HL-60/S4 treated with phorbol 12-myristate 13-acetate at 8.2 ng/mL for 4 days and 3 days (cell line): ENCODE results near the gene RNF5.

ENCODE experiments used
- in situ Hi-C: fragments of 300-500 bp; cut with MboI; formaldehyde crosslinking; loops from 2 replicates; pipeline ENCODE4 v1.15.0; 2022; ENCODE audit warnings: low sequenced_read_pairs

RNF5 gene

GRCh38 chr6:32151863-32152768 is 26.1 kb upstream of the RNF5 start, which contains the start of gene PRRT1:
Gene PRRT1 (minus strand): TSS chr6:32151939. CDS start chr6:32151827, 112 bp downstream.
- in situ Hi-C loops, result no loop called here

- in situ Hi-C loops, result no loop called here
Observed at GRCh38 chr6:32152769-32153563, 25.2 kb upstream of the RNF5 start.

GRCh38 chr6:32153564-32154513 is 24.4 kb upstream of the RNF5 start, which contains the start of gene PPT2:
Gene PPT2 (plus strand): TSS chr6:32154141. CDS start chr6:32154595, 454 bp downstream.
- in situ Hi-C loops, result no loop called here

GRCh38 chr6:32154514-32155161 is 23.6 kb upstream of the RNF5 start:
- in situ Hi-C loops, result no loop called here

- in situ Hi-C loops, result no loop called here
Observed at GRCh38 chr6:32156891-32157290, 21.3 kb upstream of the RNF5 start.

GRCh38 chr6:32158052-32158451 is 20.2 kb upstream of the RNF5 start:
- in situ Hi-C loops, result no loop called here

- in situ Hi-C loops, result no loop called here
Observed at GRCh38 chr6:32163559-32164258, 14.5 kb upstream of the RNF5 start.

GRCh38 chr6:32164295-32164694 is 13.9 kb upstream of the RNF5 start, which contains the start of gene EGFL8:
Gene EGFL8 (plus strand): TSS chr6:32164595. CDS start chr6:32166166, 1,571 bp downstream.
- in situ Hi-C loops, result no loop called here

- in situ Hi-C loops, result no loop called here
Observed at GRCh38 chr6:32166411-32167061, 11.7 kb upstream of the RNF5 start.

GRCh38 chr6:32167154-32167760 is 10.9 kb upstream of the RNF5 start:
- in situ Hi-C loops, result no loop called here

- in situ Hi-C loops, result no loop called here
Observed at GRCh38 chr6:32167761-32168262, 10.4 kb upstream of the RNF5 start.

- in situ Hi-C loops, result no loop called here
Observed at GRCh38 chr6:32168350-32168749, 9.9 kb upstream of the RNF5 start.

- in situ Hi-C loops, result no loop called here
Observed at GRCh38 chr6:32168807-32169591, 9.2 kb upstream of the RNF5 start.

- in situ Hi-C loops, result no loop called here
Observed at GRCh38 chr6:32170294-32170693, 7.9 kb upstream of the RNF5 start.

- in situ Hi-C loops, result no loop called here
Observed at GRCh38 chr6:32171234-32171633, 7.0 kb upstream of the RNF5 start.

GRCh38 chr6:32173051-32173727 is 5.0 kb upstream of the RNF5 start:
- in situ Hi-C loops, result no loop called here

- in situ Hi-C loops, result no loop called here
Observed at GRCh38 chr6:32174416-32174815, 3.8 kb upstream of the RNF5 start.
